B cell (primary cell): Measurements from ENCODE around the gene CAP2.

Experiments used
- EZH2 ChIP-seq: IDR thresholded peaks from 2 replicates; pipeline ENCODE4 v1.6.1; 2012; ENCODE audit warnings: borderline replicate concordance, low read depth, mild to moderate bottlenecking, moderate library complexity, low read length; ENCODE audit not compliant: insufficient read depth, poor library complexity, severe bottlenecking
- TF ChIP-seq, protein P1 (sequence below): fragments of 200-600 bp; IDR thresholded peaks from one replicate; pipeline ENCODE4 v1.8.0; 2022; ENCODE audit warnings: antibody characterized with exemption, mild to moderate bottlenecking

DNA sequence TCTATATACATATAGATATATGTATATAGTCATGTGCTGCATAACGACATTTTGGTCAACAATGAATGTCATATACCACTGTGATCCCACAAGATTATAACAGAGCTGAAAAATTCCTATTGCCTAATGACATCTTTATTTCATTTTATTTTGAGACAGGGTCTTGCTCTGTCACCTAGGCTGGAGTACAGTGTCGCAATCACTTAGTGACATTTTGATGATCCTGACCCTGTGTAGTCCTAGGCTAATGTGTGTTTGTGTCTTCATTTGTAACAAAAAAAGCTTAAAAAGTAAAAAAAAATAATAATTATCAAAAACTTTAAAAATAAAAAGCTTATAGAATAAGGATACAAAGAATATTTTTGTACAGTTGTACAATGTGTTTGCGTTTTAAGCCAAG, 202.7 kb downstream of the CAP2 start:
- TF ChIP-seq, protein P1, sequence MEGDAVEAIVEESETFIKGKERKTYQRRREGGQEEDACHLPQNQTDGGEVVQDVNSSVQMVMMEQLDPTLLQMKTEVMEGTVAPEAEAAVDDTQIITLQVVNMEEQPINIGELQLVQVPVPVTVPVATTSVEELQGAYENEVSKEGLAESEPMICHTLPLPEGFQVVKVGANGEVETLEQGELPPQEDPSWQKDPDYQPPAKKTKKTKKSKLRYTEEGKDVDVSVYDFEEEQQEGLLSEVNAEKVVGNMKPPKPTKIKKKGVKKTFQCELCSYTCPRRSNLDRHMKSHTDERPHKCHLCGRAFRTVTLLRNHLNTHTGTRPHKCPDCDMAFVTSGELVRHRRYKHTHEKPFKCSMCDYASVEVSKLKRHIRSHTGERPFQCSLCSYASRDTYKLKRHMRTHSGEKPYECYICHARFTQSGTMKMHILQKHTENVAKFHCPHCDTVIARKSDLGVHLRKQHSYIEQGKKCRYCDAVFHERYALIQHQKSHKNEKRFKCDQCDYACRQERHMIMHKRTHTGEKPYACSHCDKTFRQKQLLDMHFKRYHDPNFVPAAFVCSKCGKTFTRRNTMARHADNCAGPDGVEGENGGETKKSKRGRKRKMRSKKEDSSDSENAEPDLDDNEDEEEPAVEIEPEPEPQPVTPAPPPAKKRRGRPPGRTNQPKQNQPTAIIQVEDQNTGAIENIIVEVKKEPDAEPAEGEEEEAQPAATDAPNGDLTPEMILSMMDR: no peak
- TF ChIP-seq EZH2: no peak
